Trophoblast cell (in vitro differentiated cells and primary cell): ENCODE results near the gene MMP14.

ENCODE experiments used
- DNase-seq, 2 donors: peaks; one replicate each; pipeline ENCODE4 v3.0.0-alpha.2; 2016
- H2AFZ ChIP-seq: 2 replicates; pipeline ENCODE4 v1.6.1; 2013; ENCODE audit warnings: low read length, moderate library complexity, mild to moderate bottlenecking; ENCODE audit not compliant: insufficient read depth, poor library complexity
- H2AK5ac ChIP-seq: 2 replicates; pipeline ENCODE4 v1.6.1; 2013; ENCODE audit warnings: mild to moderate bottlenecking, low read length
- H2BK120ac ChIP-seq: 2 replicates; pipeline ENCODE4 v1.6.1; 2013; ENCODE audit warnings: low read length, mild to moderate bottlenecking, moderate library complexity; ENCODE audit not compliant: insufficient read depth, poor library complexity
- H2BK12ac ChIP-seq: 2 replicates; pipeline ENCODE4 v1.6.1; 2013; ENCODE audit warnings: mild to moderate bottlenecking, low read length, moderate library complexity
- H2BK5ac ChIP-seq: 2 replicates; pipeline ENCODE4 v1.6.1; 2013; ENCODE audit warnings: low read length, low read depth, moderate library complexity, mild to moderate bottlenecking; ENCODE audit not compliant: poor library complexity
- H3K14ac ChIP-seq: 2 replicates; pipeline ENCODE4 v1.6.1; 2013; ENCODE audit warnings: mild to moderate bottlenecking, low read length
- H3K18ac ChIP-seq: 2 replicates; pipeline ENCODE4 v1.6.1; 2013; ENCODE audit warnings: mild to moderate bottlenecking, low read length
- H3K23ac ChIP-seq: 2 replicates; pipeline ENCODE4 v1.6.1; 2013; ENCODE audit warnings: low read length
- H3K27ac ChIP-seq: 2 replicates; pipeline ENCODE4 v1.5.1; 2013; ENCODE audit warnings: low read depth, mild to moderate bottlenecking, inconsistent platforms, low read length, moderate library complexity
- H3K27me3 ChIP-seq: 2 replicates; pipeline ENCODE4 v1.6.1; 2013; ENCODE audit warnings: inconsistent platforms, mild to moderate bottlenecking, low read length, moderate library complexity; ENCODE audit not compliant: insufficient read depth
- H3K36me3 ChIP-seq, 2 experiments: 1 replicate in 1 of 2; 2 replicates in 1 of 2; pipeline ENCODE4 v1.6.1; 2013; ENCODE audit warnings: low read length in 2 of 2, mild to moderate bottlenecking in 2 of 2, moderate library complexity in 1 of 2; ENCODE audit not compliant: insufficient read depth in 2 of 2, control insufficient read depth in 1 of 2
- H3K4ac ChIP-seq: 2 replicates; pipeline ENCODE4 v1.6.1; 2013; ENCODE audit warnings: low read depth, mild to moderate bottlenecking, low read length, moderate library complexity
- H3K4me1 ChIP-seq, 2 experiments: 1 replicate in 1 of 2; 2 replicates in 1 of 2; pipeline ENCODE4 v1.6.1; 2013; ENCODE audit warnings: low read length in 2 of 2, mild to moderate bottlenecking in 2 of 2, moderate library complexity in 1 of 2; ENCODE audit not compliant: insufficient read depth in 2 of 2, control insufficient read depth in 1 of 2
- H3K4me2 ChIP-seq: 2 replicates; pipeline ENCODE4 v1.6.1; 2013; ENCODE audit warnings: inconsistent platforms, mild to moderate bottlenecking, low read length, moderate library complexity
- H3K4me3 ChIP-seq: 2 replicates; pipeline ENCODE4 v1.5.1; 2013; ENCODE audit warnings: mild to moderate bottlenecking, low read depth, low read length, inconsistent platforms
- H3K79me1 ChIP-seq: one replicate; pipeline ENCODE4 v1.6.1; 2013; ENCODE audit warnings: low read length
- H3K79me2 ChIP-seq: 2 replicates; pipeline ENCODE4 v1.6.1; 2013; ENCODE audit warnings: low read length, mild to moderate bottlenecking; ENCODE audit not compliant: control insufficient read depth, insufficient read depth, poor library complexity
- H3K9ac ChIP-seq: 2 replicates; pipeline ENCODE4 v1.6.1; 2013; ENCODE audit warnings: mild to moderate bottlenecking, low read length
- H3K9me3 ChIP-seq: 2 replicates; pipeline ENCODE4 v1.6.1; 2013; ENCODE audit warnings: low read depth, mild to moderate bottlenecking, control low read depth, inconsistent platforms, low read length; ENCODE audit not compliant: insufficient read depth
- H4K12ac ChIP-seq: 2 replicates; pipeline ENCODE4 v1.6.1; 2013; ENCODE audit warnings: low read depth, mild to moderate bottlenecking, low read length, moderate library complexity
- H4K8ac ChIP-seq: 2 replicates; pipeline ENCODE4 v1.6.1; 2013; ENCODE audit warnings: low read depth, mild to moderate bottlenecking, low read length, moderate library complexity
- H4K91ac ChIP-seq: one replicate; pipeline ENCODE4 v1.6.1; 2013; ENCODE audit warnings: low read depth, mild to moderate bottlenecking, low read length, moderate library complexity
- WGBS: extraction: QIAGEN DNeasy Blood & Tissue Kit; methylation state at CpG from one replicate; pipeline ENCODE4 v1.1.7; 2013; ENCODE audit warnings: missing lambda C conversion rate; ENCODE audit not compliant: insufficient read length, insufficient coverage; ENCODE audit errors: extremely low coverage; 5-methylcytosine and 5-hydroxymethylcytosine counted together

MMP14 gene

GRCh38 chr14:22797017-22797917 is 39.1 kb upstream of the MMP14 start:
- Histone ChIP-seq H3K18ac (no peak overlapping the region), H3K4ac (no peak overlapping the region), H2BK12ac (no peak overlapping the region), H3K27me3 (no peaks in the 10 kb centered on the region), H3K9ac (no peak overlapping the region), H2BK5ac (no peak overlapping the region), H3K79me1 (peaks cover 4% of the 10 kb centered on the region), H3K4me2 (no peak overlapping the region), H3K4me3 (no peak overlapping the region), H4K12ac (no peak overlapping the region), H2BK120ac (no peak overlapping the region), H2AFZ (no peak overlapping the region), H3K27ac (no peak overlapping the region), H4K8ac (no peak overlapping the region), H2AK5ac (no peak overlapping the region), H3K79me2 (no peaks in the 10 kb centered on the region), H3K4me1 (peaks cover 5 to 11% of the 10 kb centered on the region in 2 experiments), H3K9me3 (peaks cover 2% of the 10 kb centered on the region), H4K91ac (no peak overlapping the region), H3K36me3 (no peaks in the 10 kb centered on the region), H3K23ac (no peak overlapping the region), H3K14ac (no peak overlapping the region)
- no peak for DNase-seq
- WGBS, result no CpG with 5 or more reads among the region's 5 CpGs

GRCh38 chr14:22798528-22798927 is 37.9 kb upstream of the MMP14 start:
- peak in 1 of 2 donors; percentile 58 for DNase-seq
- Histone ChIP-seq H3K18ac (no peak overlapping the region), H2BK120ac (no peak overlapping the region), H3K27ac (no peak overlapping the region), H3K27me3 (no peaks in the 10 kb centered on the region), H3K4me2 (no peak overlapping the region), H3K79me1 (peaks cover 2% of the 10 kb centered on the region), H3K4ac (no peak overlapping the region), H3K14ac (no peak overlapping the region), H4K91ac (no peak overlapping the region), H2BK5ac (no peak overlapping the region), H2BK12ac (no peak overlapping the region), H4K12ac (no peak overlapping the region), H3K36me3 (no peaks in the 10 kb centered on the region), H3K9me3 (peaks cover 2% of the 10 kb centered on the region), H3K4me1 (peaks cover 5 to 12% of the 10 kb centered on the region in 2 experiments), H3K4me3 (no peak overlapping the region), H3K9ac (no peak overlapping the region), H3K79me2 (no peaks in the 10 kb centered on the region), H2AK5ac (no peak overlapping the region), H2AFZ (no peak overlapping the region), H4K8ac (no peak overlapping the region), H3K23ac (no peak overlapping the region)
- WGBS, result no CpG with 5 or more reads among the region's 2 CpGs

- H4K91ac ChIP-seq, result no peak overlapping the region
Measured at GRCh38 chr14:22800346-22800745, 36.0 kb upstream of the MMP14 start.

GRCh38 chr14:22801716-22802115 is 34.7 kb upstream of the MMP14 start:
- Histone ChIP-seq H3K27me3 (no peaks in the 10 kb centered on the region), H4K12ac (no peak overlapping the region), H3K18ac (no peak overlapping the region), H3K9me3 (peaks cover 3% of the 10 kb centered on the region), H3K79me1 (peaks cover 4% of the 10 kb centered on the region), H4K8ac (no peak overlapping the region), H3K27ac (no peak overlapping the region), H3K36me3 (no peaks in the 10 kb centered on the region), H3K9ac (no peak overlapping the region), H3K4me2 (no peak overlapping the region), H3K23ac (no peak overlapping the region), H2BK5ac (no peak overlapping the region), H3K4ac (no peak overlapping the region), H3K4me1 (peaks cover 5 to 15% of the 10 kb centered on the region in 2 experiments), H2BK120ac (no peak overlapping the region), H2BK12ac (no peak overlapping the region), H2AFZ (no peak overlapping the region), H3K14ac (no peak overlapping the region), H2AK5ac (no peak overlapping the region), H3K79me2 (no peaks in the 10 kb centered on the region), H3K4me3 (no peak overlapping the region), H4K91ac (no peak overlapping the region)
- DNase-seq, result peak; percentile 69 to 76
- no CpG with 5 or more reads among the region's 8 CpGs for WGBS

More at GRCh38 chr14:22800346-22800745, 36.0 kb upstream of the MMP14 start:
- DNase-seq, result no peak
- H3K36me3 ChIP-seq, result no peaks in the 10 kb centered on the region
- H3K14ac ChIP-seq, result no peak overlapping the region
- H3K79me2 ChIP-seq, result no peaks in the 10 kb centered on the region
- peak overlapping the region; percentile 12 for H3K18ac ChIP-seq
- no peak overlapping the region for H3K4me2 ChIP-seq
- no peak overlapping the region for H2BK12ac ChIP-seq
- H3K79me1 ChIP-seq, result peaks cover 2% of the 10 kb centered on the region
- H2BK120ac ChIP-seq, result no peak overlapping the region
- WGBS, result no CpG with 5 or more reads among the region's 10 CpGs
- no peak overlapping the region for H2BK5ac ChIP-seq
- H3K9ac ChIP-seq, result no peak overlapping the region
- H2AK5ac ChIP-seq, result no peak overlapping the region
- H3K9me3 ChIP-seq, result peaks cover 2% of the 10 kb centered on the region
- H3K27me3 ChIP-seq, result no peaks in the 10 kb centered on the region
- no peak overlapping the region for H3K27ac ChIP-seq
- peaks cover 5 to 13% of the 10 kb centered on the region in 2 experiments for H3K4me1 ChIP-seq
- no peak overlapping the region for H4K8ac ChIP-seq
- H2AFZ ChIP-seq, result no peak overlapping the region
- H3K4me3 ChIP-seq, result no peak overlapping the region
- H4K12ac ChIP-seq, result no peak overlapping the region
- H3K4ac ChIP-seq, result no peak overlapping the region
- no peak overlapping the region for H3K23ac ChIP-seq
